HL-60 (cell line): ENCODE measurements around the gene NKX2-1.

Experiments
- DNase-seq, 2 experiments: peaks; one replicate each; pipeline ENCODE4 v3.0.0-alpha.2; 2010 to 2020; ENCODE audit warnings: low read depth in 1 of 2, low spot score in 1 of 2
- H3K27ac ChIP-seq: fragments of 250-450 bp; sonication (Bioruptor Pico); replicated peaks from 2 replicates; pipeline ENCODE4 v1.5.1; 2020; ENCODE audit warnings: mild to moderate bottlenecking, moderate library complexity
- H3K27me3 ChIP-seq: fragments of 250-450 bp; sonication (Bioruptor Pico); 2 replicates; pipeline ENCODE4 v1.5.1; 2021; ENCODE audit warnings: mild to moderate bottlenecking, moderate library complexity; ENCODE audit not compliant: insufficient read depth, poor library complexity, severe bottlenecking
- H3K4me3 ChIP-seq: replicated peaks from 2 replicates; pipeline ENCODE4 v1.5.1; 2011; ENCODE audit warnings: mild to moderate bottlenecking, control low read depth, low read length; ENCODE audit not compliant: insufficient read depth
- CTCF ChIP-seq: IDR thresholded peaks from one replicate; pipeline ENCODE4 v1.5.1; 2011; ENCODE audit warnings: low read length, control low read depth, inconsistent platforms; ENCODE audit not compliant: insufficient read depth
- GABPA ChIP-seq: IDR thresholded peaks from 2 replicates; pipeline ENCODE4 v1.6.1; 2012; ENCODE audit warnings: low read depth
- POLR2AphosphoS5 ChIP-seq: IDR thresholded peaks from 2 replicates; pipeline ENCODE4 v1.6.1; 2012; ENCODE audit warnings: low read depth
- REST ChIP-seq: IDR thresholded peaks from 2 replicates; pipeline ENCODE4 v1.6.1; 2012; ENCODE audit warnings: low read depth; ENCODE audit not compliant: insufficient replicate concordance
- SPI1 ChIP-seq: IDR thresholded peaks from 2 replicates; pipeline ENCODE4 v1.6.1; 2012; ENCODE audit warnings: low read depth, mild to moderate bottlenecking, borderline replicate concordance

Gene NKX2-1

GRCh38 chr14:36510078-36510799 is 9.8 kb downstream of the NKX2-1 start:
- no peak overlapping the region for H3K27ac ChIP-seq
- no peak for TF ChIP-seq REST
- TF ChIP-seq GABPA, result no peak
- no peak for TF ChIP-seq CTCF
- no peak for TF ChIP-seq SPI1
- no peak for TF ChIP-seq POLR2AphosphoS5
- peaks cover 75% of the 10 kb centered on the region for H3K27me3 ChIP-seq
- no peak for DNase-seq
- H3K4me3 ChIP-seq, result no peak overlapping the region

GRCh38 chr14:36509069-36509917 is 10.7 kb downstream of the NKX2-1 start:
- no peak for DNase-seq
- H3K27me3 ChIP-seq, result peaks cover 76% of the 10 kb centered on the region
- no peak overlapping the region for H3K4me3 ChIP-seq
- TF ChIP-seq POLR2AphosphoS5, result no peak
- no peak for TF ChIP-seq SPI1
- no peak for TF ChIP-seq REST
- no peak for TF ChIP-seq GABPA
- no peak for TF ChIP-seq CTCF
- H3K27ac ChIP-seq, result no peak overlapping the region

GRCh38 chr14:36508418-36509068 is 11.5 kb downstream of the NKX2-1 start:
- Histone ChIP-seq H3K27me3 (peaks cover 76% of the 10 kb centered on the region), H3K27ac (no peak overlapping the region), H3K4me3 (no peak overlapping the region)
- TF ChIP-seq SPI1 (no peak), GABPA (no peak), POLR2AphosphoS5 (no peak), REST (no peak), CTCF (no peak)
- DNase-seq, result no peak
